Hematopoietic multipotent progenitor cell (in vitro differentiated cells): Measurements from ENCODE around the gene PRR30. TPM values are rescaled to one million over a fixed set of nuclear protein-coding genes. Genes with fewer than 3 reads are reported as not detected.
A peak's percentile ranks its signal among the peaks of the same experiment; 100 is the strongest.
"Not testable (repeated sequence)": the region's sequence is repeated elsewhere in the genome, so short reads cannot be mapped to it uniquely, and the experiment has no call there.

Experiments used
- DNase-seq, 3 donors: peaks; one replicate each; pipeline ENCODE4 v3.0.0-alpha.2; 2011 to 2015; ENCODE audit warnings: low read depth in 2 of 3, low spot score in 2 of 3
- total RNA-seq: library from RNA; depleted of rRNA; stranded (reverse); fragments of >200 nt; gene quantifications from one replicate; pipeline ENCODE4 v1.2.3, GENCODE V29; 2012

PRR30 gene
- total RNA-seq, 1 donor, result under 0.01 TPM

DNA sequence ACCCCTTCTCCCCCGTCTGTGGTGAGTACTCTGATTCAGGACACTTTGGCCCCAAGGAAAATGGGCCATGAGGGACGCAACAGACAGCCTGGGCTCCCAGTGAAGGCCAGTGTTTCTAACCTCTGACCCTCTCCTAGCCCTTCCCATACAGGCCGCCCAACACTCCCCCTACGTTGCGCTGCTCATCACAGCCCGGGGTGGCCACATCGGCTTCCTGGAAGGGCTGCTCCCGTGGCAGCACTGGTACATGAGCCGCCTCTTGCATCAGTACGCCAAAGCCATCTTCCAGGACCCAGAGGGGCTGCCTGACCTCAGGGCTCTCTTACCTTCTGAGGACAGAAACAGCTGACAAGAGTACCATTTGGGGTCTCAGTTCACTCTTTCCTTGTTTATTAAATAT is 8.8 kb downstream of the PRR30 start:
- DNase-seq, result no peak

DNA sequence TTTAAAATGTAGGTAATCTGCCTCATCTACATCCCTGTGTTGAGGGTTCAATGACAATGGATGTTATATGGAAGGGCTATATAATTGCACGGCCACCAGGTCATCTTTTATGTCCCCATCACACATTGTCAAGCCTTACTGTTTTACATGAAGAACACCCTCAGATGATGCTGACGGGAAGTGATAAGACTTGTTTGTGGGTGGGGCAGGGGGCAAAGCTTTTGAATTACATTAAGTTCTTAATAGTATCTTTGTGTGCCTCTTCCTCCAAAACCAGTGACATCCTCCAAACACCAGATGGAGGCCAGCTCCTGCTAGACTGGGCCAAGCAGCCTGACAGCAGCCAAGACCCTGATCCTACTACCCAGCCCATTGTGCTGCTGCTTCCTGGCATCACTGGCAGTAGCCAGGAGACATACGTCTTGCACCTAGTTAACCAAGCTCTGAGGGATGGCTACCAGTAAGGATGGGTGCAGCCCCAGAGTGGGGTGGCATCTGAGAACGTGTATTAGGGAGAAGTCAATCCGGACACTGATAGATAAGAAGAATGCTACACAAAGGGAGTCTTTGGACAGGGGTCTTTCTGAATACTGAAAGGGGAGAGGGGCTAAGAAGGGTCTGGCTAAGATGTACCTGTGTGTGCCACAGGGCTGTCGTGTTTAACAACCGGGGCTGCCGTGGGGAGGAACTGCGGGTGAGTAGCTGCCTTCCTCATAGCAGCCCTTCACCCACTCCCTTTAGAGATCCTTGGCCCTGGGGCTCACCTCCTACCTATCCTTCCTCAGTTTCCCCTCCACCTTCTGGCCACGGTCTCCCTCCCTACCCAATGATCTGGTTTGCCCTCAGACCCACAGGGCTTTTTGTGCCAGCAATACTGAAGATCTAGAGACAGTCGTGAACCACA is 10.3 kb downstream of the PRR30 start:
- no peak for DNase-seq

DNA sequence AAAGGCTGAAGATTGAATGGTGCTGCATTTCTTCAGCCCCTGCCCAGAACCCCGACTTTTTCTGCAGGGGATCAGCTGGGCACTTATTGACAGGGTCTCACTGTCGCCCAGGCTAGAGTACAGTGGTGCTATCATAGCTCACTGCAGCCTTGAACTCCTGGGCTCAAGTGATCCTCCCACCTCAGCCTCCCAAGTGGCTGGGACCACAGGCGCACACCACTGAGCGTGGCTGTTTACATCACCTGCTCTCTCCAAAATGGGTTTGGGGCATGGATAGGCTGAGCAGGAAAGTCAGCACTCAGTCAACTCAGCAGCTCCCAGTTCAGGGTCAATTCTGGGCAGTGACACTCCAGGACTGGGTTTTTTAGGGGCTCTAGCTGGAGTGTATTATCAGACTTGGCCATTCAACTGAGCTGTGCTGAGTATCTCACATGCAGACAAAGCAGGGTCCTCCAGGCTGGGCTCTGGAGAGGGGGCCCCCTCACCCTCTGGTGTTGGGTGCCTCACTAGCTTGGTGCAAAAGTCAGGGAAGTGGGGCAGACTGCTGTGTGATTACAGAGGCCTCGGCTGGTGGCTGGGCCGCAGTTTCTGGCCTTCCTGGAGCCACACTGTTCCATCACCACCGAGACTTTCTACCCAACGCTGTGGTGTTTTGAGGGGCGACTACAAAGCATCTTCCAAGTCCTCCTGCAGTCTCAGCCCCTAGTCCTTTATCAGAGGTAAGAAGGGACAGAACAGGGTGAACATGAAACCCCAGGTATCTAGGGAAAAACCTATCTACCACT is 11.1 kb downstream of the PRR30 start:
- no peak for DNase-seq

DNA sequence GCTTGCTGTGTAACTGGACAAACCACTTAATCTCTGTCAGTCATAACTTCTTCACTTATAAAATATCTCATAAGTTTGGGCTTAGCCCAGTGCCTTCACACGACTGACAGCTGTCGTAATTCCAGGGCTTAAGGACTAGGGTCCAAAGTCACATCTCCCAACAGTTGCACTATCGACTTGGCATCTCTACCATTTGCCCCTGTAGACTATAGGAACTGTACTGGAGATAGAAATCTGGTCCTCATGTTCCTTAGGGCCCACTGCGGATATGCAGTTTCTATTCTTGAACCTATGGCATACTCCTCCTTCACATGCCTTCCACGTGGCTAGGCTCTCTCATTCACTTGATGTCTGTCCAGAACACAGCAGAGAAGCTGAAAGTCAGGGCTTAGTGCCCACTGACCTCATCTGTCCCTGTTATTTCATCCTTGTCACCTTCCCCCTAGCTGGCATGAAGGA is 12.9 kb downstream of the PRR30 start:
- DNase-seq, result no peak

DNA sequence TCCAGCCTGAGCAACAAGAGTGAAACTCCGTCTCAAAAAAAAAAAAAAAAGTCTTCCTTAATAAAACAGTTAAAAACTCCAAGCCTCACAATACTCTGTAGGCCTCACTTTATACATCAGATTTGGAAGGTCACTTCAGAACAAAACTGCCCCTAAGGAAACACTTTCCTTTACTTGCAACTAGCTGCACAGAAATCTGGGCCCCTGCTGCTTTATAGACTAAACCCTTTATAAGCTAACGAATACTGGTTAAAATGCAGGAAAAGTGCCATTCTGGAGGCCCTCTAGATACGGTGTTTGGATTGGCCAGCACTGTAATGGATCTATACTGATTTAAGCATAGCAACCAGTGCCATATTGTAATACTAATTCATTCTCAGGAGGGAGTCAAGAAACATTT is 14.1 kb downstream of the PRR30 start:
- no peak for DNase-seq

DNA sequence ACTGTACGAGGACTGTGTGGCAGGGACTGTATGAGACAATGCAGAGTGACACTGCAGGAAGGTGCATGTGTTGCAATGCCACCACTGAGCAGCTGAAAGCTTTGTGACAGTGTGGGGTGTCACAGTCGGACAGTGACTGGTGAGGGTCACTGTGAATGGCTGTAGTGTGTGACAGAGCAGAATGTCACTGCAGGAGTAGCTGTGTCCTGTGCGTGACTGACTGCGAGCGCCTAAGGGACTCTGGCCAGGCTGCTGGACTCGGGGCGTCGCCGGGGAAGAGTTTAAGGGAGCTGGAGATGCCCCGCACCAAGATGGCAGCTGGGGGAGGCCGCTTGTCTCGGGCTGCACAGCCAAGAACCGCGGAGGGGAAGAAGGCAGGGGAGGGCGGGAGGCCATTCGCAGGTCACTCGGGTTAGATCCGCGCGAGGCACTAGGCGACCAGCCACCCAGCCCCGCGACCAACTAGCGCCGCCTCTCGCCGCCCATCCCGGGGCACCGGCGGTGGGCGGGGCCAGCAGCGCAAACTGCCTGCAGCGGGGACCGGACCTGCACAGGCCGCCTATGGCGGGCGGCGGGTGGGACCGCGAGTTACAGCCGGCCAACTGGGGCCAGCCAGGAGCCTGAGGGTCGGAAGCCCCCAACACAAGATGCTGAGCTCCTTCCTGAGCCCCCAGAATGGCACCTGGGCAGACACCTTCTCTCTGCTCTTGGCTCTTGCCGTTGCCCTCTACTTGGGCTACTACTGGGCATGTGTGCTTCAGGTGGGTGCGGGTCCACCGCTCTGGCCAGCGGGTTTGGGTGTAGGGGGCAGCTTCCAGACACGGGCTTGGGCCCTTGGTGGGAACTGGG is 15.7 kb downstream of the PRR30 start, which contains the start of gene ABHD1:
TSS of gene ABHD1 (plus strand) at position 514 of the 849 bp plus-strand sequence. CDS start at position 648, 134 bp downstream.
- DNase-seq, result peak in 2 of 3 donors; percentile 62 to 65

DNA sequence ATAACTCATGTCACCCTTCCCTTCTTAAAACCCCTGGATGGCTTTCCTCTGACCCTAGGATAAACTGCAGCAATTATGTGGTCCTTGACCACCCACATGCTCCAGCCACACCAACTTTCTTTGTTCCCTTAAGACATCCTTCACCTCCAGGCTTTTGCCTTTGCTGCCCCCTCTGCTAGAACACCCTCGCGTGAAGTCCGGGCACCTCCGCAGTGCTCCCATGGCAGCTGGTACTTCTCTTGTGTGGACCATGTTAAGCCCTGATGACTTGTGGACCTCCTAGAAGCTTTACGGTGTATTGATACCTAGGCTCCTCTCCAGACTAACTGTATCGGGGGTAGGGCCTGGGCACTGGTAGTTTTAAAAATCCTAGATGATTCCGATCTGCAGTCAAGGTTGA is 16.4 kb downstream of the PRR30 start:
- DNase-seq, result no peak

DNA sequence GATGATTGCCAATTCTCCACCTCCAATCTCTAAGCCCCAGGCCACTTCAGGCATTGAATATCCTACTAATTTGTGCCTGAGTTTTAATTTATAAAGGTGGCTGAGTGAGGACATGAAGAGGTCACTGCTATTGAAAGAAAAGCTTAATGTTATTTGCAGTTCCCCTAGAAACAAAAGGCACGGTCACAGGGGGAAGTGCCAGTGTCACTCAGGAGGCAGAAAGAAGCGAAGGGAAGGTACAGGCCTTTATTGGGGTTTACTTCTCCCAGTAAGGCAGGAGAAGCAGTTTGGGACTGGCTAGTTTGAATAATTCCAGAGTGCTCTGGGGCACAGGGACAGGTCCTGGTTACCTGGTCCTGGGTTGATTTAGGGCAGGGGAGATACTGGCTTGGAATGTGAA is 17.3 kb downstream of the PRR30 start:
- no peak for DNase-seq

DNA sequence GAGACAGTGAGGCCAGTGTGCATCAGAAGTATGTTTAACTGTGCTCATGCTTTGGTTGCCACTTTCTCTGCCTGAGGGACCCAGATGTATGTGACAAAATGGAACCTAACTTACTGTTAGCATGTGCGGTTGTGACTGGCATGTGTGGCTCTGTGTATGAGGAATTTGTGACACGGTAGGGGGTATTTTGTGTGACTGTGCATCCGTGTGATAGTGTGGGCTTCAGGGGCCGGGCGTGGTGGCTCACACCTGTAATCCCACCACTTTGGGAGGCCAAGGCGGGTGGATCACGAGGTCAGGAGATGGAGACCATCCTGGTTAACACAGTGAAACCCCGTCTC is 19.9 kb downstream of the PRR30 start:
- DNase-seq, result not testable (repeated sequence)

DNA sequence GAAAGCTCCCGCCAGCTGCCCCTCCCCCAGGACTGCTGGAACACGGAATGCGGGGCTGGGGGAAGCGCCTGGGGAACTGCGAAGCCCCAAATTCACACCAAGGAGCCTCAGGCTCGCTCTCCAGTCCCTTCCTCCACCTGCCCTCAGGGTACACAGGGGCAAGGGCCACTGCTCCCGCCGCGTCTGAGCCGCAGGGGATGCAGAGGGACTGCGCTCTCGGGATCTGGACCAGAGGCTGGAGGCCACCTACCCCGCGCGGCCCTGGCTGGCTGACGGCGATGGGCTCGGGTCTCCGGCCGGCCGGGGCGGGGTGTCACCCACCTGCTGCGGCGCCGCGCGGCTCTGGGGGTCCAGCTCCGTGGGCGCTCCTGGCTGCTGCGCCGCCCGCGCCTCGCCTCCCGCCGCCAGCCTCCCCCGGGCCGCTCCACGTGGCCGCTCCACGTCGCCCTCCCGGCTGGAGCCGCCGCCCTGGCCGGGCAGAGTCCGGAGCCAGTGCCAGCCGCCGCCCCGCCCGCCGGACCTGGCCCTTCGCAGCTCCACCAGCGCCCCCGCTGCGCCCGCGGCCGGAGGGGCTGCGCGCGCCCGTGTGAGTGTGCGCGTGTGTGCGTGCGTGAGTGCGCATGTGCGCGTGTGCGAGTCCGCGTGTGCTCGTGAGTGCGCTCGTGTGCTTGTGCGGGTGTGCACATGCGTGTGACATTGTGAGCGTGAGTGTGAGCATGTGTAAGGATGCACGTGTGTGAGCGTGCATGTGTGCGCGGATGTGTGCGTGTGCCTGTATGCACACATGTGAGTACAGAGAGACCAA is 20.5 kb downstream of the PRR30 start, which contains the start of gene CGREF1:
TSS of gene CGREF1 (minus strand) at position 604 of the 805 bp plus-strand sequence. CDS start 14,762 bp downstream, outside the sequence.
- peak in 1 of 3 donors; percentile 27 for DNase-seq

DNA sequence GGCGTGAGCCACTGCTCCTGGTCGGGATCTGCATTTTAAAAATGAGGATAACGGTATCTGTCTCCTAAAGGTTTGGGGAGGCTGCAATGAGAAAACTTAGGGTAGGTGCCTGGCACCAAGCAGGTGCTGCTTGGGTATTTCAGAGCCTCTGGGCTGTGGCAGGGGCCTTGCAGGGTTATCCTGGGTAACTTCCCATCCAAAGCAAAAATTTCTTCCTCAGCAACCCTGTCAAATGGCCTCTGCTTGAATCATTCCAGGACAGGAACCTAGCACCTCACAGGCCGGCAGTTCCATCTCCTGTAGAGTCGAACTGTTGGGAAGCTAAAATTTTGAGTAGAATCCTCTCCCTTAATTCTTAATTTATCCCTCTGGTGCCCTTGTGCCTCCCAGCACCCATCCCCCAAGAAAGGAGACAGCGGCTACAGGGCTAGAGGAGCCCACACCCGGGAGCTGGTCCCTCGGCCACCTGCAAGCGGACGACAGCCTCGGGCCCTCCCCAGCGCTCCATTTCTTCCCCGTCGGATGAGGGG is 21.1 kb downstream of the PRR30 start:
- no peak for DNase-seq

DNA sequence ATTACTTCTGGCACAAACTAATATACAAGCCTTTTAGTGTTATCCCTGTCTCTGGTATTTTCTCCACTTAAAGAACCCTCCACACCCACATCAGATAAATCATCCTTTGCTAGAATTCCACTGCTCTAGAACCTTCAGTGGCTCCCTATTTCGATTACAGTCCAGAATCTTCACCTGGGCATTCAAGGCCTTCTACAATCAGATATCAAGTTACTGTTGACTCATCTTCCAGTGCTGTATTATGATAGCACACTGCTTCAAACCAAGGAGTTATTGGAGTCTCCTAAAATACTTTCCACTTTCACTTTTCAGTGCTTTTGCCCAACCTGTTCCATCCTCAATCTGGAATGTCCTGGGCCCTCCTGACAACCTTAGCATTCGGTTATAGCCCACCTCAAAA is 23.7 kb downstream of the PRR30 start:
- no peak for DNase-seq

DNA sequence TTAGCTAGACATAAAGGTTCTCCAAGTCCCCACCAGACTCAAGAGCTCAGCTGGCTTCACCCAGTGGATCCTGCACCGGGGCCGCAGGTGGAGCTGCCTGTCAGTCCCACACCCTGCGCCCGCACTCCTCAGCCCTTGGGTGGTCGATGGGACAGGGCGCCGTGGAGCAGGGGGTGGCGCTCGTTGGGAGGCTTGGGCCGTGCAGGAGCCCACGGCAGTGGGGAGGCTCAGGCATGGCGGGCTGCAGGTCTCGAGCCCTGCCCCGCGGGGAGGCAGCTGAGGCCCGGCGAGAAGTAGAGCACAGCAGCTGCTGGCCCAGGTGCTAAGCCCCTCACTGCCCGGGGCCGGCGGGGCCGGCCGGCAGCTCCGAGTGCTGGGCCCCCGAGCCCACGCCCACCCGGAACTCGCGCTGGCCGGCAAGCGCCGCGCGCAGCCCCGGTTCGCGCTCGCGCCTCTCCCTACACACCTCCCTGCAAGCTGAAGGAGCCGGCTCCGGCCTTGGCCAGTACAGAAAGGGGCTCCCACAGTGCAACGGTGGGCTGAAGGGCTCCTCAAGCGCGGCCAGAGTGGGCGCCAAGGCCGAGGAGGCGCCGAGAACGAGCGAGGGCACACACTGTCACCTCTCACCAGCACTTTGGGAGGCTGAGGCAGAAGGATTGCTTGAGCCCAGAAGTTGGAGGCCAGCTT is 27.7 kb downstream of the PRR30 start:
- not testable (repeated sequence) for DNase-seq

DNA sequence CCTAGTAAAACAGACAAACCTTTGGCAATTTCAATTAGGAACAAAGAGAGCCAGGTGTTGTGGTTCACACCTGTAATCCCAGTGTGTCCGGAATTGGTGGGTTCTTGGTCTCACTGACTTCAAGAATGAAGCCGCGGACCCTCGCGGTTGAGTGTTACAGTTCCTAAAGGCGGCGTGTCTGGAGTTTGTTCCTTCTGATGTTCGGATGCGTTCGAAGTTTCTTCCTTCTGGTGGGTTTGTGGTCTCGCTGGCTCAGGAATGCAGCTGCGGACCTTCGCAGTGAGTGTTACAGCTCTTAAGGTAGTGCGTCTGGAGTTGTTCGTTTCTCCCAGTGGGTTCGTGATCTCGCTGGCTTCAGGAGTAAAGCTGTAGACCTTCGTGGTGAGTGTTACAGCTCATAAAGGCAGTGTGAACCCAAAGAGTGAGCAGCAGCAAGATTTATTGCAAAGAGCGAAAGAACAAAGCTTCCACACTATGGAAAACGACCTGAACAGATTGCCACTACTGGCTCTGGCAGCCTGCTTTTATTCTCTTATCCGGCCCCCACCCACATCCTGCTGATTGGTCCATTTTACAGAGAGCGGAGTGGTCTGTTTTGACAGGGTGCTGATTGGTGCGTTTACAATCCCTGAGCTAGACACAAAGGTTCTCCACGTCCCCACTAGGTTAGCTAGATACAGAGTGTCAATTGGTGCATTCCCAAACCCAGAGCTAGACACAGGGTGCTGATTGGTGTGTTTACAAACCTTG is 28.4 kb downstream of the PRR30 start:
- DNase-seq, result not testable (repeated sequence)

DNA sequence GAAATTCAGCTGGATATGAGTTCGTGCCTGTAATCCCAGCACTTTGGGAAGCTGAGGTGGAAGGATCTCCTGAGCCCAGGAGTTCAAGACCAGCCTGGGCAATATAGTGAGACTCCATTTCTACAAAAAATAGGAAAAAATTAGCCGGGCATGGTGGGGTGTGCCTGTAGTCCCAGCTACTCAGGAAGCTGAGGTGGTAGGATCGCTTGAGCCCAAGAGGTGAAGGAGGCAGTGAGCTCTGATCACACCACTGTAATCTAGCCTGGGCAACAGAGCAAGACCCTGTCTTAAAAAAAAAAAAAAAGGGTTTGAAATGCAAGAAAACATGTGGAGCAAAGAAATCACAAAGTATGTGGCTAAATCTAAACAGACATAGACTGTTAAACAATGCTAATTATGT is 30.1 kb downstream of the PRR30 start:
- no peak for DNase-seq

DNA sequence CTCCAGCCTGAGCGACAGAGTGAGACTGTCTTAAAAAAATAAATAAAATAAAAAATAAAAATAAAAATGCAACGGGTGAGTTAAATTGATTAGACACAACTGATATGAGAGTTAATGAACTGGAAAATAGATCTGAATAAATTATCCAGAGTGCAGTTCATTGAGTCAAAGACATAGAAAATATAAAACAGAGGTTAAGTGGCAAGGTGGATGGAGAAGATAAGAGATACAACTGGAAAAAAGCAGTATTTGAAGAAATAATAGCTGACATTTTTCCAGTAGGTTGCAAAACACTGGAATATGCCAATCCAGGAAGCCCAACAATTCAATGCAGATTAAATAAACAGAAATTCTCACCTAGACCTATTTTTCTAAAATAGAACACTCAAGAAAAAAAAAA is 31.0 kb downstream of the PRR30 start:
- no peak for DNase-seq

DNA sequence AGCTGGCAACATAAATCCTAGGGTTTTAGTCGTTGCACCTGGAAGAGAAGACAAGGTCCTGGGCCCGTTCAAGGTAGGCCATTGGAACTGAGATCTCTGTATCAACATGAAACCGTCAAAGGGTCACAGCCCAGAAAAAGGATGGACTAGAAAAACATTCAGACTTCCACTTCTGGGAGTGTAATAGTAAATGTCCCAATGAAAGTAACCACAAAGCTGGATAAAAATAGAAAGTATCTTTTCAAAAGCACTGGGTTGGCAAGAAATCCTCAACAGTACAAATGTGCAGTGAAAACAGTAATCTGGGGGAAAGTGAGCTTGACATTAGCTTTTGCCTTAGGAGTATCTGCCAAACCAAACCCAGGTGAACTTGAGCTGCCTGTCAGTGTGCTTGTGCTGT is 33.2 kb downstream of the PRR30 start:
- no peak for DNase-seq

DNA sequence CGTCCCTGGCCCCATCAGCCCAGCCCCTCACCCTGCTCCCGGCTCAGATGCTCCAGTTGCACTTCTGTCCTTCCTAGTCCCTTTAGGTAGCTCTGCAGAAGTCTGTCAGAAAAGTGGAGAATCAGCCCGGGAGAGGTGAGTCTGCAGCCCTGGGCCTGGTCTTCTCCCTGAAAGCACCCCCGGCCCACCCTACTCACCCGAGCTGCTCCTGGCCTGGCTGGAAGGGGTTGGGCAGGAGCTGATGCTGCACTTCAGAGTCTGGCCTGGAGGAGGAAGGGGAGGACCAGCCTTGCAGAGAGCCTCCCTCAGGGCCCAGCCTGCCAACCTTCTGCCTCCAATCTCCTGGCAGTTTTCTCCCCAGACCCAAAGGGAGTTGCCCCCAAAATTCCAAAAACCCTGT is 36.9 kb downstream of the PRR30 start:
- no peak for DNase-seq
